ENCODE results near the gene RDH13. TPM values are rescaled to one million over a fixed set of nuclear protein-coding genes. Genes with fewer than 3 reads are reported as not detected.
A peak's percentile ranks its signal among the peaks of the same experiment; 100 is the strongest.
"Not testable (repeated sequence)": the region's sequence is repeated elsewhere in the genome, so short reads cannot be mapped to it uniquely, and the experiment has no call there.

RDH13 gene
- total and polyA plus RNA-seq, 2 donors: 12.4 to 15.0 TPM

DNA sequence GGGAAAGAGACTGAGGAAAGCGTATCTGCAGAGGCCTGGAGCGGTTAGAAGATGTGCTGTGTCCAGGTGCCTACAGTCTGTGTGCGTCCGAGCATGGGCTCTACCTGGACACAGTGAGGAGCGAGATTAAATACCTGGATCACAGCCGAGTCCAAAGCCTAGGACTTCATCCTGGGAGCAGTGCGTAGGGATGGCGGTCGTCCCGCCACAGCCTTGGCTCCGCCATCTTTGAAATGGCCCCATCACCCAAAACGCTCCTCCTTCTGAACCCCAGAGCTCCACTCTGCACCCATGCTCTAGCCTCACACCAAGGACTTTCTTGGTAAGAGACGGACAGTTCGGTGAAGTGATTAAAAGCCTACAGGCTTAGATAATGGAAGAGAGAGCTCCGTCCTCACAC lies 44.7 kb downstream of the RDH13 start:
- Histone ChIP-seq H3K4me3 (ENCODE audit: low read depth, low read length) (no peak overlapping the region), H3K27ac (ENCODE audit: low read depth) (no peak overlapping the region), H3K4me1 (ENCODE audit: insufficient read depth) (no peaks in the 10 kb centered on the region), H3K36me3 (ENCODE audit: insufficient read depth) (no peaks in the 10 kb centered on the region)
- DNase-seq (ENCODE audit: extremely low spot score): no peak
- WGBS: 89% methylated on average over 15 of the region's 15 CpGs

DNA sequence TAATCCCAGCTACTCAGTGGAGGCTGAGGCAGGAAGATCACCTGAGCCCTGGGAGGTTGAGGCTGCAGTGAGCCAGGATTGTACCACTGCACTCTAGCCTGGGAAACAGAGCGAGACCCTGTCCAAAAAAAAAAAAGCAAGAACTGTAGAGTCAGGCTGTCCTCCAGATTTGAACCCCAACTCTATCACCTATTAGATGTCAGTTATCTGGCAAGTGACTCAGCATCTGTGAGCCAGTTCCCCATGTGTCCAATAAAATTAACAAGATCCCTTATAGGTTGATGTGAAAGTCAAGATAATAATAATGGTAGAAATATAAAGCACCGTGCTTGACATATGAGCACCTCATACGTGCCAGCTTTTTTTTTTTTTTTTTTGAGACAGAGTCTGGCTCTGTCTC lies 46.9 kb downstream of the RDH13 start:
- Histone ChIP-seq H3K4me1 (ENCODE audit: insufficient read depth) (no peaks in the 10 kb centered on the region), H3K27ac (ENCODE audit: low read depth) (no peak overlapping the region), H3K36me3 (ENCODE audit: insufficient read depth) (no peaks in the 10 kb centered on the region), H3K4me3 (ENCODE audit: low read depth, low read length) (no peak overlapping the region)
- DNase-seq (ENCODE audit: extremely low spot score): no peak
- 71% methylated on average over 3 of the region's 3 CpGs for WGBS

DNA sequence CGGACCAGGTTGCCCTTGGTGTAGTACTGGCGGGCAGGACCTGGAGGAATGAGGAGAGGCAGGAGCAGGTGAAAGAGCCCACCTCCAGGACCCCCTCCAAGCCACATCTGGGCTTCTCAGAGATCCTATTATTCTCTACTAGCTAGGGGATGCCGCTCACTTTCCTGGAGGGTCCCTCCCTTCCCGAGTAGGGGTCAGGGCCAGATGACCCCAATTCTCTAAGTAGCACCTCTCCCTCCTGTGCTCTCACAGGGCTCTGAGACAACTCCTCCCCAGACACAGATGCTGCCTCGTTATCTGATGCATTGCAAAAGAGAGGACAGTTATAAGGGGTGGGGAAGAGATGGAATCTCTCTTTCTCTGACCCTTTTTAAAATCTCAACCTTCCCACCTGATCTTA lies 47.8 kb downstream of the RDH13 start:
- H3K27ac ChIP-seq (ENCODE audit: low read depth): no peak overlapping the region
- no peaks in the 10 kb centered on the region for H3K36me3 ChIP-seq (ENCODE audit: insufficient read depth)
- H3K4me3 ChIP-seq (ENCODE audit: low read depth, low read length): no peak overlapping the region
- WGBS: 59% methylated on average over 5 of the region's 5 CpGs
- H3K4me1 ChIP-seq (ENCODE audit: insufficient read depth): no peaks in the 10 kb centered on the region
- no peak for DNase-seq (ENCODE audit: extremely low spot score)

DNA sequence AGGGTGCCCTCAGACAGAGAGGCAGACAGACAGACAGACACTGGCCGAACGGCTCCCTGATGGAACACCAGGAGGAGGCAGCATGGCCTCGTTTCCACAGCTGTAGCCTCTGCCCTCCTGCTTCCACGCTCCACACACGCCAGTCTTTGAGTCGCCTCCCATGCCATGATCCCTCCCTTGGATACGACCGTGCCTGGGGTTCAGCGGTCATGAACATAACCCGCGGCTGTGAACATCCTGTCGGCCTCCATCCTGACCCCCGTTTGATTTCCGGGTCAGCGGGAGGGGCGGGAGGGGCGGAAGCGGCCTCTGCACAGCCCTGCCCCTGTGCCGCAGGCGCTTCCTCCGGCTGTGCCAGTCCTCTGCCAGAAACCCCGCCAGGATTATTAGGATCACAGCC lies 48.2 kb downstream of the RDH13 start:
- WGBS: 75% methylated on average over 22 of the region's 22 CpGs
- Histone ChIP-seq H3K27ac (ENCODE audit: low read depth) (no peak overlapping the region), H3K4me3 (ENCODE audit: low read depth, low read length) (no peak overlapping the region), H3K36me3 (ENCODE audit: insufficient read depth) (no peaks in the 10 kb centered on the region), H3K4me1 (ENCODE audit: insufficient read depth) (no peaks in the 10 kb centered on the region)
- DNase-seq (ENCODE audit: extremely low spot score): no peak

DNA sequence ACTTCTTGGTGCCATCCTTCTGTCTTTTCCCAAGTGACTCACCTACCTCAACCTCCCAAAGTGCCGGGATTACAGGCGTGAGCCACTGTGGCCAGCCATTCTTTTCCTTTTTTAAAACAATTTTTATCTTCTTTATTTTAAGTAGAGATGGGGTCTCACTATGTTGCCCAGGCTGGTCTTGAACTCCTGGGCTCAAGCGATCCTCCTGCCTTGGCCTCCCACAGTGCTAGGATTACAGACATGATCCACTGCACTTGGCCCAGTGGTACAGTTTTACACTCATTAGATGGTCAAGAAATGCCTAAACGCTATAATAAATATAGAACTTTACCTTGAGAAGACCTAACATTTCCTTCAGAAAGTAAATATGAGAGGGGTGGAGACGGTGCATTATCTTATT lies 49.4 kb downstream of the RDH13 start:
- H3K36me3 ChIP-seq (ENCODE audit: insufficient read depth): no peaks in the 10 kb centered on the region
- 77% methylated on average over 5 of the region's 5 CpGs for WGBS

DNA sequence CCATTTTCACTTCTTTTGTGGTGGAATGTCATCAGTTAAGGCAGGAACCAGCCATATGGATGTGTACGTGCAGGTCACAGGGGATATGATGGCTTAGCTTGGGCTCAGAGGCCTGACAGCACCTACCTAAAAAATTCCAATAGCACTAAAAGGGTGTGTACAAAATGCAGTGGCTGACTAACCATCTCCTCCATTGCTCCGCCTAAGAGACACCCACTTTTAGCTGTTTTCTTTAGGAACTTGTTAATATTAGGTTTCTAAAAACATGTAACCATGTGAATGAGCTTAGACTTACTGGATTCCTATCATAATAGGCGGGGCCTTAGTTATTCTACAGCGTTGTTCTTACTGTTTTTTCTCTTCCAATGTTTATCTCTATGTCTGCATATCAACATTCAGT lies 50.6 kb downstream of the RDH13 start:
- Histone ChIP-seq H3K4me1 (ENCODE audit: insufficient read depth) (no peaks in the 10 kb centered on the region), H3K36me3 (ENCODE audit: insufficient read depth) (no peaks in the 10 kb centered on the region), H3K4me3 (ENCODE audit: low read depth, low read length) (no peak overlapping the region), H3K27ac (ENCODE audit: low read depth) (no peak overlapping the region)
- WGBS: 65% methylated on average over 4 of the region's 4 CpGs
- DNase-seq (ENCODE audit: extremely low spot score): no peak

More for the DNA sequence above, 49.4 kb downstream of the RDH13 start:
- Histone ChIP-seq H3K27ac (ENCODE audit: low read depth) (no peak overlapping the region), H3K4me3 (ENCODE audit: low read depth, low read length) (no peak overlapping the region), H3K4me1 (ENCODE audit: insufficient read depth) (no peaks in the 10 kb centered on the region)
- DNase-seq (ENCODE audit: extremely low spot score): no peak

DNA sequence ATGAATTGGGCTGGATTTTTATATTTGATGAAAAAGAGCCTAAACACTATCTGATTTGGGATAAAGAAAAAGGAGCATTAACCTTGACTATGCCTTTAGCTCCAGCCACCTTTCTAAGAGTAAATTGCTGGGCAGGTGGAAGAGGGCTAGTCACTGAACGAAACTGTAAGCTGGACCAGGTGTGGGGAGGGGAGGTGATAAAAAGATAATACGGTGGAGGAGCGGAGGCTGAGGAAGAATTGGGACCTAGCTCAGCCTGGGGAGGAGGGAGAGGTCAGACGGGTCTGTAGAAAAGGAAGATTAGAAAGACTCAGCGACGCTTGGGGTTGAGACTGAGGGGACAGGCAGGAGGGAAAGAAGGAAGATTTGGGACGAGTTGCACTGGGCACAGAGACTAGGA lies 52.4 kb downstream of the RDH13 start:
- DNase-seq (ENCODE audit: extremely low spot score); H3K4me3 ChIP-seq (ENCODE audit: low read depth, low read length); H3K4me1 ChIP-seq (ENCODE audit: insufficient read depth); H3K36me3 ChIP-seq (ENCODE audit: insufficient read depth); H3K27ac ChIP-seq (ENCODE audit: low read depth): not testable (repeated sequence)
- 71% methylated on average over 7 of the region's 7 CpGs for WGBS

DNA sequence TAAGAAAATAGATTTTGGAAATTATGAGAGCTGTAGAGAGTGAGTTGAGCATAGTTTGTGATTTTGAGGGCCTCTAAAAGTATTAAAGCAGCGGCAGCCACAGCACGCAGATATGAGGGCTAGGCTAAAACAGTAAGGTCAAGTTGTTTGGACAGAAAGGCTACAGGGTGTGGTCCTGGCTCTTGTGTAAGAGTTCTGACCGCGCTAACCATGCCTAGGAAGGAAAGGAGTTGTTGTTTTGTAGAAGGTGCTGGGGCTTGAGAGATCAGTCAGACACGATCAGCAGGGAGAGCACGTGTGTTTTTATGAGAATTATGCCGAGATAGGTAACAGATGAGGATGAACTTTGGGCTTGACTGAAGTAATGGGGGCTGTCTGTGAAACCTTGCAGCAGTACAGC lies 54.2 kb downstream of the RDH13 start:
- not testable (repeated sequence) for DNase-seq (ENCODE audit: extremely low spot score)

DNA sequence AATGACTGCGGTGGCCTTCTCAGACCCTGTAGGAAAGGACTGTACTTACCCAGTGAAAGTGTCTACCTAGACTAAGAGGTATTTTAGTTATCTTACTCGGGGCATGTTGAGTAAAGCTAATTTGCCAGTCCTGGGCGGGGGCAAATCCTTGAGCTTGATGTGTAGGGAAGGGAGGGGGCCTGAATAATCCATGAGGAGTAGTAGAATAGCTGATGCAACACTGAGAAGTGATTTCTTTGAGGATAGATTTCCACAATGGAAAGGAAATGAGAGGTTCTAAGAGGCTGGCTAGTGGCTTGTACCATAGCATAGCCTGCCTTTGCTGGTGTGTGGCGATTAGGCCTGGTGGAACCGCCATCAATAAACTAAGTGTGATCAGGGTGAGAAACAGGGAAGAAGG lies 54.8 kb downstream of the RDH13 start:
- 73% methylated on average over 5 of the region's 5 CpGs for WGBS
- not testable (repeated sequence) for H3K36me3 ChIP-seq (ENCODE audit: insufficient read depth); DNase-seq (ENCODE audit: extremely low spot score)

More for the DNA sequence above, 54.2 kb downstream of the RDH13 start:
- not testable (repeated sequence) for H3K27ac ChIP-seq (ENCODE audit: low read depth); H3K4me3 ChIP-seq (ENCODE audit: low read depth, low read length); H3K36me3 ChIP-seq (ENCODE audit: insufficient read depth); H3K4me1 ChIP-seq (ENCODE audit: insufficient read depth)
- 75% methylated on average over 7 of the region's 7 CpGs for WGBS

DNA sequence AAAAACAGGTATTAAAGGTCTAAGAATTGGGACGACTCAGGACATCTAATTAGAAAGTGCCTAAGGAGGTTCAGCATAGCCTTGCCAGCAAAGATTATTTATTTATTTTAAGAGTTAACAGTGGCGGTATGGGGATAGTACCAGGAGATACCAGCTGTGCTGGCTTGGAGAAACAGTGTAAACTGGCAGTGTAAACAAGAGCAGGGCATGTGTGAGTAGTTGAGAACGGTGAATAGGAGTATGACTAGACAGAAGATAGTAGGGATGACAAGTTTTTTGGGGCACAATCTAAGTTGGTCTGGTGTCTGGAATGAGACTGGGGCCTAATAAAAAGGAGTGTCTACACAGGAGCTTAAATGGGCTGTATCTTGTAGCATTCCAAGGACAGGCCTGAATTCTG lies 55.4 kb downstream of the RDH13 start:
- DNase-seq (ENCODE audit: extremely low spot score); H3K36me3 ChIP-seq (ENCODE audit: insufficient read depth); H3K4me1 ChIP-seq (ENCODE audit: insufficient read depth); H3K4me3 ChIP-seq (ENCODE audit: low read depth, low read length); H3K27ac ChIP-seq (ENCODE audit: low read depth): not testable (repeated sequence)
- WGBS: 68% methylated on average over 3 of the region's 3 CpGs

More for the DNA sequence above, 54.8 kb downstream of the RDH13 start:
- not testable (repeated sequence) for H3K27ac ChIP-seq (ENCODE audit: low read depth); H3K4me3 ChIP-seq (ENCODE audit: low read depth, low read length); H3K4me1 ChIP-seq (ENCODE audit: insufficient read depth)

DNA sequence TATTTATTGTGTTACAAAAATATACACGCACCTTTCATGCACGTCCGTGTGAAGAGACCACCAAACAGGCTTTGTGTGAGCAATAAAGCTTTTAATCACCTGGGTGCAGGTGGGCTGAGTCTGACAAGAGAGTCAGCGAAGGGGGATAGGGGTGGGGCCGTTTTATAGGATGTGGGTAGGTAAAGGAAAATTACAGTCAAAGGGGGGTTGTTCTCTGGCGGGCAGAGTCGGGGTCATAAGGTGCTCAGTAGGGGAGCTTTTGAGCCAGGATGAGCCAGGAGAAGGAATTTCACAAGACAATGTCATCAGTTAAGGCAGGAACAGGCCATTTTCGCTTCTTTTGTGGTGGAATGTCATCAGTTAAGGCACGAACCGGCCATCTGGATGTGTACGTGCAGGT lies 56.2 kb downstream of the RDH13 start:
- not testable (repeated sequence) for H3K4me1 ChIP-seq (ENCODE audit: insufficient read depth); H3K36me3 ChIP-seq (ENCODE audit: insufficient read depth); DNase-seq (ENCODE audit: extremely low spot score); H3K4me3 ChIP-seq (ENCODE audit: low read depth, low read length); H3K27ac ChIP-seq (ENCODE audit: low read depth)
- 72% methylated on average over 11 of the region's 11 CpGs for WGBS

DNA sequence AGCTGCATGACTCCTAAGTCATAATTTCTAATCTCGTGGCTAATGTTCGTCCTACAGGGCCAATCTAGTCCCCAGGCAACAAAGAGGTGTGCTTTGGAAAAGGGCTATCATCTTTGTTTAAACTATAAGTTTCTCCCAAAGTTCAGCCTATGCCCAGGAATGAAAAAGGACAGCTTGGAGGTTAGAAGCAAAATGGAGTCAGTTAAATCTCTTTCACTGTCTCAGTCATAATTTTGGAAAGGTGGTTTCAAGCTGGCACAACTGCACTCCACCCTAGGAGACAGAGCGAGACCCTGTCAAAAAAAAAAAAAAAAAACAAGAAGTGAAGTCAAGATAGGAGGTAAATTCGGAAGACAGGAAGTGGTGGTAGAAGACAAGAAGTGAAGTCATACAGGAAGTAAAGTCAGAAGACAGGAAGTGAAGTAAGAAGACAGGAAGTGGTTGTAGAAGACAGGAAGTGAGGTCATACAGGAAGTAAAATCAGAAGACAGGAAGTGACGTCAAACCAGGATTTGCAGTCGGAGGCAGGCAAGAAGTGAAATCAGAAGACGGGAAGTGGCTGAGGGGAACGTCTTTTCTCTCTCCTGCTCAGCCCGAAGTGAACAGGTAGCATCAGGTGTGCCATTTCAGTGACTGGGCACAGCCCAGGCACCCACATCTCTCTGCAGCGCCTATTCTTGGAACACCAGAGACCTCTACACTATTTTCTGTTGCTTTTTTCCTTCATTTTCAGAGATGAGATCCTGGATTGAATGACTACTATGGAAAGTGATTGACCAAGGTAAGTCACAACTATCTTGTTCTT lies 57.1 kb downstream of the RDH13 start:
- Histone ChIP-seq H3K36me3 (ENCODE audit: insufficient read depth) (no peaks in the 10 kb centered on the region), H3K27ac (ENCODE audit: low read depth) (no peak overlapping the region), H3K4me1 (ENCODE audit: insufficient read depth) (no peaks in the 10 kb centered on the region), H3K4me3 (ENCODE audit: low read depth, low read length) (no peak overlapping the region)
- 76% methylated on average over 10 of the region's 10 CpGs for WGBS
- peak; percentile 32 for DNase-seq (ENCODE audit: extremely low spot score)

DNA sequence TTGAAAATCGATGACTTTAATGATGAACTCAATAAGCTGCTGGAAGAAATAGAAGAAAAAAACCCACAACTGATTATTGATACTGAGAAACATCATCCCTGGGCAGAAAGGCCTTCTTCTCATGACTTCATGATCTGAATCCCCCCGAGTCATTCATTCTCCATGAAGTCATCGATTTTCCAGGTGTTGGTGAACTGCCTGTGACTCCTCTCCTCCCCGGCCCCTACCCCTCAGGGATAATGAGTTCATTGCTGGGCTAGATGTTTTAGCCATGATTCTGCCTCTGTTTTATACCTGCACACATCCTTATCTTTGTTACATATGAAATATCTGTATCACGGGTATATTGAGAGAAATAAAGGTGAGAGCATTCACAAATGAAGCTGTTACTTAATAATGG lies 62.2 kb downstream of the RDH13 start:
- H3K4me3 ChIP-seq (ENCODE audit: low read depth, low read length): no peak overlapping the region
- no peak overlapping the region for H3K27ac ChIP-seq (ENCODE audit: low read depth)
- WGBS: 69% methylated on average over 5 of the region's 5 CpGs
- no peak for DNase-seq (ENCODE audit: extremely low spot score)
- no peaks in the 10 kb centered on the region for H3K36me3 ChIP-seq (ENCODE audit: insufficient read depth)
- no peaks in the 10 kb centered on the region for H3K4me1 ChIP-seq (ENCODE audit: insufficient read depth)

DNA sequence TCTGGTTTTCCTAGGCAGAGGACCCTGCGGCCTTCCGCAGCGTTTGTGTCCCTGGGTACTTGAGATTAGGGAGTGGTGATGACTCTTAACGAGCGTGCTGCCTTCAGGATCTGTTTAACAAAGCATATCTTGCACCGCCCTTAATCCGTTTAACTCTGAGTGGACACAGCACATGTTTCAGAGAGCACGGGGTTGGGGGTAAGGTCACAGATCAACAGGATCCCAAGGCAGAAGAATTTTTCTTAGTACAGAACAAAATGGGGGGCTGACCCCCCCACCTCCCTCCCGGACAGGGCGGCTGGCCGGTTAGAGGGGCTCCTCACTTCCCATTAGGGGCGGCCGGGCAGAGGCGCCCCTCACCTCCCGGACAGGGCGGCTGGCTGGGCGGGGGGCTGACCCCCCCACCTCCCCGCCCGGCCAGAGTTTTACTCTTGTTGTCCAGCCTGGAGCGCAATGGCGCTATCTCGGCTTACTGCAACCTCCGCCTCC lies 64.2 kb downstream of the RDH13 start:
- 81% methylated on average over 23 of the region's 23 CpGs for WGBS
- DNase-seq (ENCODE audit: extremely low spot score); H3K27ac ChIP-seq (ENCODE audit: low read depth); H3K36me3 ChIP-seq (ENCODE audit: insufficient read depth); H3K4me1 ChIP-seq (ENCODE audit: insufficient read depth); H3K4me3 ChIP-seq (ENCODE audit: low read depth, low read length): not testable (repeated sequence)

Data from urinary bladder (tissue), 4 donors.